ENCODE measurements around the gene ABCB11. TPM values are rescaled to one million over a fixed set of nuclear protein-coding genes. Genes with fewer than 3 reads are reported as not detected.
"Not testable (repeated sequence)": the region's sequence is repeated elsewhere in the genome, so short reads cannot be mapped to it uniquely, and the experiment has no call there.

The ABCB11 gene
- total RNA-seq, 4 donors from 2014 or later, result 0.39 to 0.49 (median 0.46) TPM; not detected in 1

- intact Hi-C loops (cut with DNase I; ENCODE audit: low total_unique reads), result no loop called here
- DNase-seq (ENCODE audit: low spot score in 2 of 2), result no peak
- no peak overlapping the region for H3K4me3 ChIP-seq (ENCODE audit: low read depth, poor library complexity, severe bottlenecking)
- TF ChIP-seq POLR2A (IDR thresholded peaks at IDR 0.05) (no peak), CTCF (IDR thresholded peaks at IDR 0.05) (no peak)
These were observed 89.8 kb downstream of the ABCB11 start for GRCh38 chr2:168941297-168941696.

- H3K4me3 ChIP-seq (ENCODE audit: low read depth, poor library complexity, severe bottlenecking), result no peak overlapping the region
- intact Hi-C loops (cut with DNase I; ENCODE audit: low total_unique reads), result no loop called here
- 89% methylated on average over 4 of the region's 4 CpGs for WGBS, 2 donors
- TF ChIP-seq POLR2A (IDR thresholded peaks at IDR 0.05), result no peak
- no peak for TF ChIP-seq CTCF (IDR thresholded peaks at IDR 0.05)
- no peak for DNase-seq (ENCODE audit: low spot score in 2 of 2)
These were observed 91.2 kb downstream of the ABCB11 start for GRCh38 chr2:168939918-168940317.

GRCh38 chr2:168939061-168939460 is 92.1 kb downstream of the ABCB11 start:
- WGBS, 2 donors, result 89 to 93% methylated on average over 1 of the region's 1 CpG
- DNase-seq (ENCODE audit: low spot score in 2 of 2), result no peak
- intact Hi-C loops (cut with DNase I; ENCODE audit: low total_unique reads), result no loop called here
- TF ChIP-seq POLR2A (IDR thresholded peaks at IDR 0.05), result no peak
- TF ChIP-seq CTCF (IDR thresholded peaks at IDR 0.05), result no peak
- H3K4me3 ChIP-seq (ENCODE audit: low read depth, poor library complexity, severe bottlenecking), result no peak overlapping the region

GRCh38 chr2:168935810-168936581 is 95.1 kb downstream of the ABCB11 start:
- 79 to 80% methylated on average over 14 of the region's 14 CpGs for WGBS, 2 donors
- H3K4me3 ChIP-seq (ENCODE audit: low read depth, poor library complexity, severe bottlenecking), result no peak overlapping the region
- no peak for TF ChIP-seq CTCF (IDR thresholded peaks at IDR 0.05)
- no peak for TF ChIP-seq POLR2A (IDR thresholded peaks at IDR 0.05)
- no peak for DNase-seq (ENCODE audit: low spot score in 2 of 2)
- intact Hi-C loops (cut with DNase I; ENCODE audit: low total_unique reads), result no loop called here

- TF ChIP-seq POLR2A (IDR thresholded peaks at IDR 0.05) (no peak), CTCF (IDR thresholded peaks at IDR 0.05) (no peak)
- intact Hi-C loops (cut with DNase I; ENCODE audit: low total_unique reads), result no loop called here
- 87 to 88% methylated on average over 2 of the region's 2 CpGs for WGBS, 2 donors
- DNase-seq (ENCODE audit: low spot score in 2 of 2), result no peak
- H3K4me3 ChIP-seq (ENCODE audit: low read depth, poor library complexity, severe bottlenecking), result no peak overlapping the region
These were observed 96.3 kb downstream of the ABCB11 start for GRCh38 chr2:168934826-168935225.

GRCh38 chr2:168932174-168932573 is 99.0 kb downstream of the ABCB11 start:
- intact Hi-C loops (cut with DNase I; ENCODE audit: low total_unique reads); DNase-seq (ENCODE audit: low spot score in 2 of 2); H3K4me3 ChIP-seq (ENCODE audit: low read depth, poor library complexity, severe bottlenecking): not testable (repeated sequence)
- 93 to 95% methylated on average over 4 of the region's 4 CpGs for WGBS, 2 donors
